GM12864 (cell line): ENCODE measurements around the gene TBC1D22A.

ENCODE experiments used
- DNase-seq: peaks from one replicate; pipeline ENCODE4 v3.0.0-alpha.2; 2011; ENCODE audit warnings: low read depth
- H3K4me3 ChIP-seq: 2 replicates; pipeline ENCODE4 v1.5.1; 2011; ENCODE audit warnings: mild to moderate bottlenecking, low read depth, low read length, control low read depth
- TF ChIP-seq, protein P1 (sequence below): IDR thresholded peaks from 2 replicates; pipeline ENCODE4 v1.5.1; 2011; ENCODE audit warnings: low read depth, mild to moderate bottlenecking, moderate library complexity, low read length, control low read depth, inconsistent platforms; ENCODE audit errors: missing control alignments

The TBC1D22A gene

DNA sequence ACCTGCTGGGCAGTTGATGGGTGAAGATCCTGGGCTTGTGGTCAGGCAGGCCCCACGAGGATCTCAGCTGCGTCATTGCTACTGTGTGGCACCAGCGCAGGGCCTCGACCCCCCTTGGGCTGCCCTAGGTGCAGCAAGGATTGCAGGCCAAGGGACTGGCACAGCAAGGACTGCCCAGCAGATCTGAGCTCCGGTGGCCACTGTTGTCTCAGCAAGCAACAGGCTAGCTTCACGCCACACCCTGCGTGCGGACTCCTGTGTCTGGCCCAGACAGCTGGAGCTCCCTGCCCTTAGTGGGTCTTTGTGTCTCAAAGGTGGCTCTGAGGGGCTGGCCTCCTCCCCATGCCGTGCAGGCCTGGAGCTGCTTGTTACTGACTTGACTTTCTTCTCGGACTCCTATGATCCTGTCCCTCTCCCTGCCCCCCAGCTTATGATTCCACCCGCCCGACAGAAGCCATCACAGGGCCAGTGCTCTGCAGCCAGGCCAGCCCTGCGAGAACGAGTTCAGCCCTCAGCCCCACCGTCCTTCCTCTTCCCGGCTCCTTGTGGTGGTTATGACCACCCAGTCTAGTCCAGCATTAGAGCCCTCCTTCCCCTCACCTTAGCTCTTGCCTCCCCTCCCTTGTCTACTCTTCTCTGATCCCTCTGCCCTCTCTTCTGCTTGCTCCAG is 295.6 kb downstream of the TBC1D22A start:
- H3K4me3 ChIP-seq = no peak overlapping the region
- TF ChIP-seq, protein P1, sequence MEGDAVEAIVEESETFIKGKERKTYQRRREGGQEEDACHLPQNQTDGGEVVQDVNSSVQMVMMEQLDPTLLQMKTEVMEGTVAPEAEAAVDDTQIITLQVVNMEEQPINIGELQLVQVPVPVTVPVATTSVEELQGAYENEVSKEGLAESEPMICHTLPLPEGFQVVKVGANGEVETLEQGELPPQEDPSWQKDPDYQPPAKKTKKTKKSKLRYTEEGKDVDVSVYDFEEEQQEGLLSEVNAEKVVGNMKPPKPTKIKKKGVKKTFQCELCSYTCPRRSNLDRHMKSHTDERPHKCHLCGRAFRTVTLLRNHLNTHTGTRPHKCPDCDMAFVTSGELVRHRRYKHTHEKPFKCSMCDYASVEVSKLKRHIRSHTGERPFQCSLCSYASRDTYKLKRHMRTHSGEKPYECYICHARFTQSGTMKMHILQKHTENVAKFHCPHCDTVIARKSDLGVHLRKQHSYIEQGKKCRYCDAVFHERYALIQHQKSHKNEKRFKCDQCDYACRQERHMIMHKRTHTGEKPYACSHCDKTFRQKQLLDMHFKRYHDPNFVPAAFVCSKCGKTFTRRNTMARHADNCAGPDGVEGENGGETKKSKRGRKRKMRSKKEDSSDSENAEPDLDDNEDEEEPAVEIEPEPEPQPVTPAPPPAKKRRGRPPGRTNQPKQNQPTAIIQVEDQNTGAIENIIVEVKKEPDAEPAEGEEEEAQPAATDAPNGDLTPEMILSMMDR = no peak
- DNase-seq = no peak

DNA sequence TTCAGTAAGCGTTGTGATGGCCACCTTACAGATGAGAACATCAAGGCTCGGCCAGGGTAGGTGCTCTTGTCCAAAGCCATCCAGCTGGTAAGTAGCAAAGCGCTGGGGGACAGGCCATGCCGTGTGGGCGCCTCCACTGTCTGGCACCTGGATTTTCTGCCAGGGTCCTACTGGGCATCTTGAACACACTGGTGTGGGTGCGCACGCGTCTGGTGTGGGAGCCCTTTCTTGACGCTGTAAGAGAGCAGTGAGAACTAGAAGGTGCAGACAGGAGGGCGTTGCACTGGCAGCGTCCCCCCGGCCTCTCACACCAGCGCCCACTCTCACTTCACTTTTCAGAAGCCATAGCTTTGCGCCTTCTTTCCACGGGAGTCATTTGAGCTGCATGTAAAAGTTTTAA is 296.6 kb downstream of the TBC1D22A start:
- TF ChIP-seq, protein P1 = no peak
- H3K4me3 ChIP-seq = no peak overlapping the region
- DNase-seq = no peak

DNA sequence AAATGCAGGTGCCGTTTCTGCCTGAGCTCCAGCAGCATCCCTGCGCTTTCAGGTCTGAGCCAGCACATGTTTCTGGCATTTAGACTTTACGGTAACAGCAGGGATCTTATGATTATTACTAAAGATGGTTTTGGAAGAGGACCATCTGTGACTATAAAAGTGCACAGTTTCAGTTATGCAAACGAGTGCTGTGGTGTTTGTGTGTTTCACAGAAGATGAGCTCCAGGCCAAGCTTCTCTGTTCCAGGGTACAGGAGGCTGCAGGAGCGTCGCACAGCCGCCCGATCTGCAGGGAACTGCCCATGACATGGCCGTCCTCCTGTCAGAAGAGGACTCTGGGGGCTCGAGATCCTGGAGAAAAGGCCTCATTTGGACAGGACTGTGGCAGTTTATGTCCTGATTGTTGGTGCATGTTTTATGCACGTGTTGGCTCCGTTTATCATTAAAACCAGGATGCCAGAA is 297.3 kb downstream of the TBC1D22A start:
- DNase-seq = peak; percentile 50
- TF ChIP-seq, protein P1 = no peak
- no peak overlapping the region for H3K4me3 ChIP-seq

DNA sequence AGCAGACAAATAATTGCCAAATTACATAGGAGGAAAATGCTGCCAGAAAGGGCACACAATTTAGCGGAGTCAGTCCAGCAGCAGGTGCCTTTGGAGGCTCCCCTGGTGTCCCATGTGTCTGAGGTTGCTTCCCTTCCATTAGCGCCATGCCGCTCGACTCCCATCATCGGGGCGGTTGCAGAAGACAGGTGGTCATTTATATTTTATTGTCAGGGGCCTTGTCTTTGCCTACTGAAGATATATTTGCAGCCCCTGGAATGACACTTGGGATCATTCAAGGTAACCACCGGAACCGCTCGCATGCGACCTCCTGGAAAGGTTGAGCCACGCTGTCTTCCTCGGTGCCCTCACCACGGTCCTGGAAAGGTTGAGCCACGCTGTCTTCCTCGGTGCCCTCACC is 298.3 kb downstream of the TBC1D22A start:
- no peak for DNase-seq
- no peak overlapping the region for H3K4me3 ChIP-seq
- TF ChIP-seq, protein P1 = no peak

DNA sequence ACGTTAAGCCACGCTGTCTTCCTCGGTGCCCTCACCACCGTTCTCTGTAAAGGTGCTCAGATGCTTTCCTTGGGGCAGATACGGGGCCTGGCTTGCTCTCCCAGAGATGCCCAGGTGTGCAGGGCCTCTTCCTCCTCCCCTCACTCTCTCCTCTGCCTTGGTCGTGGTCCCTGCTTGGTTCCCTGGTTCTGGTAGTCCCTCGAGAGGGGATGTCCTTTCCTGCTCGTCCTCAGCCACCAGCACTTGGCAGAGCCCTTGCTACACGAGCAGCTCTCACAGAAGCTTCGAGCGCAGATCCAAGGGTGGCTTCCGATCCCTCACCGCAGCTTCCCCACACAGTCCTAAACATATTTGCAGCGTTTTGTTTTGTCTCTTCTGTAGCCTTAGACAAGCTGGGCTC is 298.8 kb downstream of the TBC1D22A start:
- DNase-seq = no peak
- no peak overlapping the region for H3K4me3 ChIP-seq
- TF ChIP-seq, protein P1 = no peak

DNA sequence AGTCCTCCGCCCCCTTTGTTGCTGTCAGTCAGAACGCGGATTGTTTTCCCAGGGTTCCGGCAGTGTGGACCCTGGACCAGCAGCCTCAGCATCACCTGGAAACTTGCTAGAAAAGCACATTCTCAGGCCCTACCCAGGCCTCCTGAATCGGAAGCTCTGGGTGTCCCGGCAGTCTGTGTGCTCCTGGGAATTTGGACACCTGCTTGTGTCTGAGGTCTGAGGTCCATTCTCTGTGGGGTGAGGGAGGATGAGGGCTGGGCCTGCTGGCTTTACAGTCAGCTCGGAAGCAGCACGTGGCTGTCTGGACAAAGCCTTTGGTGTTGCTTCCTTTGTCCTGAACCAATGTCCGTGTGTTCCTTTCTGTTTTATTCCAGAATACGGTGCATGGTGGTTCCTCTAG is 299.7 kb downstream of the TBC1D22A start:
- TF ChIP-seq, protein P1 = no peak
- DNase-seq = no peak
- no peak overlapping the region for H3K4me3 ChIP-seq

DNA sequence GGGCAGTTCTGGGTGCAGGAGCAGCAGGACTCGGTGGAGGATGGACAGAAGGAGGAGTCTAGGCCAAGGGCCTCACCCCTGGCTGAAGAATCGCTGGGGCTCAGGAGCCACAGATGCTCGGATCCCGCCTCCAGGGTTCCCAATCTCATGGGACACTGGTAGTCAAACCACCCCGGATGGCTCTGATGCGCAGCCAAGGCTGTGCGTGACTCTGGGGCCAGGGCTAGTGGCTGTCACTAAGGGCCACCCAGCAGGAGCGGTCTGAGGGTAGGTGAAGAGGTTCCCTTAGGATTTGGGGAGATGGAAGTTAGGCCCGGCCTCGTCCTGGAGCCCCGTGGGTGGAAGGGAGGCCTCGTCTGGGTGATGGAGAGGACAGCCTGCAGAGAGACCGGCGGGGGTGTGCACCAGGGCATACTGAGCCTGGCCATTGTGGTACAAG is 300.6 kb downstream of the TBC1D22A start:
- DNase-seq = no peak
- H3K4me3 ChIP-seq = no peak overlapping the region
- TF ChIP-seq, protein P1 = no peak
